GM21529 (cell line): ENCODE results near the gene TCF25.
"Not testable (repeated sequence)": the region's sequence is repeated elsewhere in the genome, so short reads cannot be mapped to it uniquely, and the experiment has no call there.

Experiments used
- ATAC-seq: cut with Tn5 transposase; IDR thresholded peaks from one replicate; pipeline ENCODE4 v1.9.1; 2021; ENCODE audit not compliant: unreplicated experiment

The TCF25 gene

DNA sequence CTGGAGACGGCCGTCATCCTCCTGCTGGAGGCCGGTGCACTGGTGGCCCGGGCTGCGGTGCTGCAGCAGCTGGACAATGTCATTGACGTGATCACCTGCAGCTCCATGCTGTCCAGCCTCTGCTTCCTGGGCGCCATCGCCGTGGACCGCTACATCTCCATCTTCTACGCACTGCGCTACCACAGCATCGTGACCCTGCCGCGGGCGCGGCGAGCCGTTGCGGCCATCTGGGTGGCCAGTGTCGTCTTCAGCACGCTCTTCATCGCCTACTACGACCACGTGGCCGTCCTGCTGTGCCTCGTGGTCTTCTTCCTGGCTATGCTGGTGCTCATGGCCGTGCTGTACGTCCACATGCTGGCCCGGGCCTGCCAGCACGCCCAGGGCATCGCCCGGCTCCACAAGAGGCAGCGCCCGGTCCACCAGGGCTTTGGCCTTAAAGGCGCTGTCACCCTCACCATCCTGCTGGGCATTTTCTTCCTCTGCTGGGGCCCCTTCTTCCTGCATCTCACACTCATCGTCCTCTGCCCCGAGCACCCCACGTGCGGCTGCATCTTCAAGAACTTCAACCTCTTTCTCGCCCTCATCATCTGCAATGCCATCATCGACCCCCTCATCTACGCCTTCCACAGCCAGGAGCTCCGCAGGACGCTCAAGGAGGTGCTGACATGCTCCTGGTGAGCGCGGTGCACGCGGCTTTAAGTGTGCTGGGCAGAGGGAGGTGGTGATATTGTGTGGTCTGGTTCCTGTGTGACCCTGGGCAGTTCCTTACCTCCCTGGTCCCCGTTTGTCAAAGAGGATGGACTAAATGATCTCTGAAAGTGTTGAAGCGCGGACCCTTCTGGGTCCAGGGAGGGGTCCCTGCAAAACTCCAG is 46.4 kb downstream of the TCF25 start:
- ATAC-seq: no peak

DNA sequence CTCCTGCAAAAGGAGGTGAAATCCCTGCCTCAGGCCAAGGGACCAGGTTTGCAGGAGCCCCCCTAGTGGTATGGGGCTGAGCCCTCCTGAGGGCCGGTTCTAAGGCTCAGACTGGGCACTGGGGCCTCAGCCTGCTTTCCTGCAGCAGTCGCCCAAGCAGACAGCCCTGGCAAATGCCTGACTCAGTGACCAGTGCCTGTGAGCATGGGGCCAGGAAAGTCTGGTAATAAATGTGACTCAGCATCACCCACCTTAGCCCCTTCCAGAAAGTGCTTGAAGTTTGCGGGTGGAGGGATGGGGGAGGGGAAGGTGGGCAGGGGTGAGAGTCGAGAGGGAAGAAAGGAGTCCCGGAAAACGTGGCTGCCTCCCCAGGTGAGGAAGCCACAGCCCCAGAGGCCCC is 47.3 kb downstream of the TCF25 start:
- no peak for ATAC-seq

DNA sequence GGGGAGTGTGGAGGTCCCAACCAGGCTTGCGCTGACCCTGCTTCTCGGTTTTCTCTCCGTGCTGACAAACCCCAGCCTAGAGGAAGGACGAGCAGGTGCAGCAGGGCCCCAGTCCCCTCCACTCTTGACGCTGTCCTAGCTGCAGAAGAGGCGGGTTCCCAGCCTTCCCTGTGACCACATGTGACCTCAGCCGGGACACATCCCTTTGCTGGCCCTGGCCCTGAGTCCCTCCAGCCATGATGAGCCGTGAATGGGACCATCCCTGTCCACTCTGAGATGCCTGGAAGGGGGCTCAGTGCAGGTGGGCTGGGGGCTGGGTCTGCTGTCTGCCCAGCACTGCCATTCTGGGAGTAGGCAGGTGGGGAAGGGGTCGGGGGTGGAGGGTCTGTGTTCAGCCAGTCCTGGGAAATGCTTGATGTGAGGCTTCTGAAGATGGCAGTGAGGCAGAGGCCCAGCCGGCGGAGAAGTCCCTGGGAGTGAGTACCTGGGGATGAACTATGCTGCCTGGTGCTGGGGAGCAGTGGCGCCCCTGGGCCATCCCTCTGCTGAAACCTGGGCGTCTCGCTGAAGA is 47.8 kb downstream of the TCF25 start:
- no peak for ATAC-seq

DNA sequence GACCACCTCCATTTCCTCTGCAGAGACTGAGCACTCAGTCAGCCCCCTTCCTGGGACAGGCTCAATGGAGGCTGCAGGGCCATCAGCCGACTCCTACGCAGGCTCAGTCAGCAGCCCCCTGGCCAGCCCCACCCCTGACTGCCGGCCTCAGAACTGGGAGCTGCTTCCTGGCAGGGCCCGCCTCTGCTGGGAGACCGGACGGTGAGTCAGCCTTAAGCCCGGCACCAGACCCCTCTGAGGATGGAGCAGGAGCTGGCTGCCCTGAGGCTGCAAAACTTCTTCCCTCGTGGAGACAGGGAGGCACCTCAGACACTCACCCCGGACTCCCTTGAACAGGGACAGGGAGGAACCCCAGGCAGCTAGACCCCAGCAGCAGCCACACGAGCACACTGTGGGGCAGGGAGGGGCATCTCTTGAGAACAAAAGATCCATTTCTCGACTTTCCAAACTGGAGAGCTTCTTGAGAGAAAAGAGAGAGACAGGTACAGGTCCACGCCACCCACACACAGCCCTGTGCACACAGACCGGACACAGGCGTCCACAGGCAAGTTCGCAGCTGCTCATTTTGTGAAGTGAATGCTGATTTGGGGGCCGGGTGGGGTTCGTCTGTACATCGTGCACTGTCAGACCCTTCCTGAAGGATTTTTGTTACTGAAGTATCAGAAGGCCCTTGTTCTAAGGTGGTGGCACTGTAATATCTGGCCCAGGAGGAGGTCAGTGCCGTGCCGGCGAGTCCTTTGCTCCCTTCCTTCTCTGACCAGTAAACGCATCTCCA is 48.5 kb downstream of the TCF25 start:
- ATAC-seq: no peak

DNA sequence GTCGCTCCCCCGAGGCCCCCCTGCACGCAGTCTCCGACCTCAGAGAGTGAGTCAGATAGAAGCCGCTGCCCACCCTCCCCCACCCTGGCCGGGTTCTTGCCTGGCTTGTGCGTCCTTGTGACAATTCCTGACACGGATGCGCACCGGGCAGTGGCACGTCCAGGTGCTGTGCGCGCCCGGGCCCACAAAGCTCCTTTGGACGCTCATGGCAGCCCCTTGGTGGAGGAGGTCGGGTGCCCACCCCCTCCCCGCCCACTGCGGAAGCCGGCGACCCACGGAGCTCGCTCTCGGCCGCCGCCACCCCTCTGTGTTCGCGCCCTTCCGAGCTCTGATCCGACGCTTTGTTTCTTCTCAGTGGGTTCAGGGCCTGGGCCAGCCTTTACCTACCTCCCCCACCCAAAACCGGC is 49.1 kb downstream of the TCF25 start:
- ATAC-seq: no peak

GRCh38 chr16:89922884-89923639 is 49.7 kb downstream of the TCF25 start, which contains the start of gene TUBB3:
Gene TUBB3, plus strand, starts transcription at chr16:89923342. Its CDS starts 60 bp downstream, at chr16:89923402.
- no peak for ATAC-seq

DNA sequence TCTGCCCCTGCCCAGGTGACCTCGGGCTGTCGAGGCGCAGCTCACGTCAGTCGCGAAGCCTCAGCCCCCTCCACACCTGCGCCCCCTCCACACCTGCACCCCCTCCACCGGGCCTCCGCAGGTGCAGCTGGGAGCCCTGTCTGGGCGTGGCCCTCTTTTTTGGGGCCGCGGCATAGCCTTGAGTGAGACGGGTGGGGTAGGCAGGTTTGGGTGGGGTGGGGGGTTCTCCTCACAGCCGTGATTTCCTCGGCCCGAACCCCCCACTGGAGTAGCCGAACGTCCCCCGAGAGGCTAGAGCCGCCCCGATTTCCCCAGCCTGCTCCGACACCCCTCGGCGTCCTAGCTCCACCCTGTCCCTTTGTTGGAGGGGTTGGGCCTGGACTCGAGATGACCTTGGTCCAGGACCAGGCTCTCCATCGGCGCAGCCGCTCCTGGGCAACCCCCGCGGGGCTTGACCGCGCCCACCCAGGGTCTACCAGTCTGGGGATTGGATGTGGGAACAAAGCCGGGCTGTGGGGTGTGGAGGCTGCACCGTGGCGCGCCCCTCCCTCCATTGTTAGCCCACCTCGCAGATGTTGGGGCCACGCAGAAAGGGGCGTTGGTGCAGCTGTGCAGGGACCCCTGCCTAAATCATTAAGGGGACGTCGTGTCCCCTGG is 50.4 kb downstream of the TCF25 start:
- no peak for ATAC-seq

DNA sequence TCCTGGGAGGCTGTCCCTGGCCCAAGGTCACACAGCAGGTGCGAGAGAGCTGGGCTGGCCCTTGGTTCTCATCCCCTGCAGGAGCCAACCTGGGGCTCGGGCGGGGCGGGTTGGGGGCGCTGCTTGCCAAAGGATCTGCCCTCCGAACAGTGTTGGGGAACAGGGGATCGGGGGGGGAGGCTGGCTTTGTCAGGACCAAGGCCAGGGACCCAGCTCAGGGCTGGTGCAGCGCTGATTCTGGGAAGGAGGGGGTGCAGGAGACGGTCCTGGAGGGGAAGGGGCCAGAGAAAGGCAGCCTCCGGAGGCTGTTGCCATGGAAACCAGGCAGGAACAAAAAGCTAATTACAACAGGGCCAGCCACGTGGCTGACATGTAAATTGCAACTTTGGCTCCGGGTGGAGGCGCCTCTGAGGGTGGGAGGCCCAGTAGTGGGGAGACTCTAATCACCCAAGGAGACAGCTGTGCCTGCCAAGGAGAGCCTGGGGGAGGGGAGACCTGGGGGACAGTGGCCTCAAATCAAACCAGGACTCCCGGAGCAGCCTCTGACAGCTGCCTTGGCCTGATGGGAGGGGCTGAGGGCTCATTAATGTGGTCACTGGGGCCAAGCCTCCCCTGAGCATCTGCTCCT is 51.0 kb downstream of the TCF25 start:
- ATAC-seq: no peak

DNA sequence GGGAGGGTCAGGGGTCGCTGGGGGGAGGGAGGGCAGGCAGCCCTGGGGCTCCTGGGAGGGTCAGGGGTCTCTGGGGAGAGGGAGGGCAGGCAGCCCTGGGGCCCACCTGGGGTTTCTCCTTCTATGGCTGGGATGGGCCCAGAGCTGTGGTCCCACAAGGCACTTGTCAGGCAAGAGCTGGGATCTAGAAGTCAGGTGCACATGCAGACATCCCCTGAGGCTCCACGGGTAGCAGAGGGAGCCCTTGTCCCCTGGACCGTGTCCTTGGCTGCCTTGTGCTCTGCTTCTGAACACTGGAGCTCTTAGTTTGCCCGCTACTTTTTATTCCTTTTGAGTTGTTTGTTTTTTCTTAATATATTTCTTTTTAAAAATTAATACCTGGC is 51.5 kb downstream of the TCF25 start:
- ATAC-seq: no peak

DNA sequence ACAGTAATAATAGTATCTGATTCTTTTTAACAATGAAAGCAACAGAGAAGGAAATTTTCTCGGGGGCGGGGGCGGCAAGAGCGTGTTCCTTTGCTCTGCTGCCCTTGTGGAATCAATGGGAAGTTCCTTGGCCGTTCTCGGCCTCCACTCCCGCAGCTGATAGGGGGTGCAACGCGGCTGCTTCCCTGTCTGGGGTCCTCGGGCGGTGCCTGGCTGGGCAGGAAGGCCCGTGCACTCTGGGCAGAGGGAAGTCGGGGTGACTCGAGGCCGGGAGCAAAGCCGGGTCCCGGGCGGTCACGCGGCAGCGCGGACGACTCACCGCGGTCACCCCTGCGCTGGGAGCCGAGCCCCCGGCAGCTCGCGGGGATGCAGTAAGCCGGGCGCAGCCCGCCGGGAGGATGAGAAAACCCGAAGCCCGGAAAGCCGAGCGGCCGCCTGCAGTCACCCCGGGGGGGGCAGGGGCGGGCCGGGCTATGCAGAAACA is 52.2 kb downstream of the TCF25 start:
- ATAC-seq: peak; percentile 7

GRCh38 chr16:89931305-89931896 is 58.0 kb downstream of the TCF25 start:
- no peak for ATAC-seq

- no peak for ATAC-seq
Measured at GRCh38 chr16:89931964-89932363, 58.6 kb downstream of the TCF25 start.

DNA sequence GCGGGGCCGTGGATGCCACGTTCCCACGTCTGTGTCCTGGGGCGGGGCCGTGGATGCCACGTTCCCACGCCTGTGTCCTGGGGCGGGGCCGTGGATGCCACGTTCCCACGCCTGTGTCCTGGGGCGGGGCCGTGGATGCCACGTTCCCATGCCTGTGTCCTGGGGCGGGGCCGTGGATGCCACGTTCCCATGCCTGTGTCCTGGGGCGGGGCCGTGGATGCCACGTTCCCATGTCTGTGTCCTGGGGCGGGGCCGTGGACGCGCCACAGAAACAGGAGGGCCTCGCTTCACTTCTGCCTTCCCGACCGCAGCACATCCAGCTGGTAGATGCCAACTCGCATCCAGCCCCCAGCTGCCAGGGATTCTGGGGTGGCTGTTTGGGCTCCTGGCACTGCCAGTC is 60.6 kb downstream of the TCF25 start:
- not testable (repeated sequence) for ATAC-seq

DNA sequence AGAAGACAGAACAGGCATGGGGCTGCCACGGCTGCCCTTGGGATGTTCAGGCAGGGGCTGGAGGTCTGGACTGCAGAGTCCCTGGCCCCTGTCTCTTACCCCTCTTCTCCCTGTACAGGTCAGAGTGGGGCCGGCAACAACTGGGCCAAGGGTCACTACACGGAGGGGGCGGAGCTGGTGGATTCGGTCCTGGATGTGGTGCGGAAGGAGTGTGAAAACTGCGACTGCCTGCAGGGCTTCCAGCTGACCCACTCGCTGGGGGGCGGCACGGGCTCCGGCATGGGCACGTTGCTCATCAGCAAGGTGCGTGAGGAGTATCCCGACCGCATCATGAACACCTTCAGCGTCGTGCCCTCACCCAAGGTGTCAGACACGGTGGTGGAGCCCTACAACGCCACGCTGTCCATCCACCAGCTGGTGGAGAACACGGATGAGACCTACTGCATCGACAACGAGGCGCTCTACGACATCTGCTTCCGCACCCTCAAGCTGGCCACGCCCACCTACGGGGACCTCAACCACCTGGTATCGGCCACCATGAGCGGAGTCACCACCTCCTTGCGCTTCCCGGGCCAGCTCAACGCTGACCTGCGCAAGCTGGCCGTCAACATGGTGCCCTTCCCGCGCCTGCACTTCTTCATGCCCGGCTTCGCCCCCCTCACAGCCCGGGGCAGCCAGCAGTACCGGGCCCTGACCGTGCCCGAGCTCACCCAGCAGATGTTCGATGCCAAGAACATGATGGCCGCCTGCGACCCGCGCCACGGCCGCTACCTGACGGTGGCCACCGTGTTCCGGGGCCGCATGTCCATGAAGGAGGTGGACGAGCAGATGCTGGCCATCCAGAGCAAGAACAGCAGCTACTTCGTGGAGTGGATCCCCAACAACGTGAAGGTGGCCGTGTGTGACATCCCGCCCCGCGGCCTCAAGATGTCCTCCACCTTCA is 61.5 kb downstream of the TCF25 start:
- ATAC-seq: no peak

DNA sequence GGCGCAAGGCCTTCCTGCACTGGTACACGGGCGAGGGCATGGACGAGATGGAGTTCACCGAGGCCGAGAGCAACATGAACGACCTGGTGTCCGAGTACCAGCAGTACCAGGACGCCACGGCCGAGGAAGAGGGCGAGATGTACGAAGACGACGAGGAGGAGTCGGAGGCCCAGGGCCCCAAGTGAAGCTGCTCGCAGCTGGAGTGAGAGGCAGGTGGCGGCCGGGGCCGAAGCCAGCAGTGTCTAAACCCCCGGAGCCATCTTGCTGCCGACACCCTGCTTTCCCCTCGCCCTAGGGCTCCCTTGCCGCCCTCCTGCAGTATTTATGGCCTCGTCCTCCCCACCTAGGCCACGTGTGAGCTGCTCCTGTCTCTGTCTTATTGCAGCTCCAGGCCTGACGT is 62.2 kb downstream of the TCF25 start:
- ATAC-seq: not testable (repeated sequence)

GRCh38 chr16:89936034-89936433 is 62.6 kb downstream of the TCF25 start:
- no peak for ATAC-seq

DNA sequence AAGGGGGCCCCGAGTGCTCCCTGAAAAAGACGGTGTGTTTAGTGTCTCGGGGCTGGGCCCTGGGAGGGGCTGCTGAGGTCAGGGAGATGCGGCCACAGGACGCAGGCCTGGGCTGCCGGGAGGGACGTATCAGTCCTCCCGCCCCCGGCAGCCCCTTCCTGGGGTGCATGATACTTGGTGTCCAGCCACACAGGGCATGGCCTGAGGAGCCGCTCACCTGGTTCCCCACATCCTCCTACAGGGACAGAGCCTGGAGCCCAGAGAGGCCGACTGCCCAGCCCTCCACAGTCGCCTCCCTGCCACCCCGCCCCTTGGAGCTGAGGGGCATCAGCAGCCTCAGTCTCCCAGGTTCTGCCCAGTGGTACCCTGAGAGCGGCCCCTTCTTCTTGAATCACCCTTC is 63.1 kb downstream of the TCF25 start:
- ATAC-seq: no peak

DNA sequence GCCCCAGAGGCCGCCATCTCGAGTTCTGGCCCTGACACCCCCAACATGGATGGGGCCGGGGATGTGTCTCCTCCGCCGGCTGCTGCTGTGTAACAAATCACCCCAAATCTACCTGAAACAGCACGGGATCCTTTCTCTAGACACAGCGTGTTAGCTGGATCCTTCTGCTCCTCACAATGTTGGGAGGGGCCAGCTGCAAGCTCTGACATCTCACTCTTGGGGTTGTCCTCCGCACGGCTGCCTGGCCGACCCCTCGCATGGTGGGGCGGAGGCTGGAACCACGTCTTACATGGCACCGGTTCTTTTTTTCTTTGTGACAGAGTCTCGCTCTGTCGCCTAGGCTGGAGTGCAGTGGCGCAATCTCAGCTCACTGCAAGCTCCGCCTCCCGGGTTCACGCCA is 63.6 kb downstream of the TCF25 start:
- no peak for ATAC-seq
